Measurements from ENCODE around the gene AHR.

AHR gene

GRCh38 chr7:17298102-17298839 is at the start of gene AHR:
AHR (plus strand) TSS chr7:17298652; CDS start chr7:17299265, 613 bp downstream.
- intact Hi-C loops (cut with DNase I) = no loop called here
- DNase-seq = peak; percentile 88 to 99 (median 93)

- intact Hi-C loops (cut with DNase I) = no loop called here
- no peak for DNase-seq
Observed at GRCh38 chr7:17253885-17254284, 44.6 kb upstream of the AHR start.

- intact Hi-C loops (cut with DNase I) = no loop called here
- no peak for DNase-seq
Observed at GRCh38 chr7:17255926-17256325, 42.5 kb upstream of the AHR start.

GRCh38 chr7:17256375-17256774 is 42.1 kb upstream of the AHR start:
- intact Hi-C loops (cut with DNase I) = no loop called here
- no peak for DNase-seq

- intact Hi-C loops (cut with DNase I) = no loop called here
- no peak for DNase-seq
Observed at GRCh38 chr7:17266565-17266964, 31.9 kb upstream of the AHR start.

- no peak for DNase-seq
- intact Hi-C loops (cut with DNase I) = no loop called here
Observed at GRCh38 chr7:17269341-17270221, 28.9 kb upstream of the AHR start.

GRCh38 chr7:17274551-17275245 is 23.8 kb upstream of the AHR start:
- intact Hi-C loops (cut with DNase I) = no loop called here
- DNase-seq = no peak

GRCh38 chr7:17275749-17276671 is 22.4 kb upstream of the AHR start:
- no peak for DNase-seq
- intact Hi-C loops (cut with DNase I) = no loop called here

GRCh38 chr7:17279061-17279460 is 19.4 kb upstream of the AHR start:
- DNase-seq = no peak
- intact Hi-C loops (cut with DNase I) = no loop called here

- intact Hi-C loops (cut with DNase I) = no loop called here
- DNase-seq = no peak
Observed at GRCh38 chr7:17289074-17289645, 9.3 kb upstream of the AHR start.

- DNase-seq = no peak
- intact Hi-C loops (cut with DNase I) = no loop called here
Observed at GRCh38 chr7:17292843-17293242, 5.6 kb upstream of the AHR start.

GRCh38 chr7:17293481-17293880 is 5.0 kb upstream of the AHR start:
- intact Hi-C loops (cut with DNase I) = no loop called here
- no peak for DNase-seq

- intact Hi-C loops (cut with DNase I) = no loop called here
Observed at GRCh38 chr7:17297243-17297642, 1.2 kb upstream of the AHR start.

GRCh38 chr7:17298840-17299482 is 509 bp downstream of the AHR start:
- intact Hi-C loops (cut with DNase I) = no loop called here
- DNase-seq = peak; percentile 22 to 89 (median 40)

More at GRCh38 chr7:17297243-17297642, 1.2 kb upstream of the AHR start:
- no peak for DNase-seq

GRCh38 chr7:17299483-17299991 is 1.1 kb downstream of the AHR start:
- intact Hi-C loops (cut with DNase I) = no loop called here

GRCh38 chr7:17300012-17300411 is 1.6 kb downstream of the AHR start:
- no peak for DNase-seq
- intact Hi-C loops (cut with DNase I) = loop anchor here (2.0 to 10.0 kb wide), 3 partner anchors 155 to 347 kb away; no protein-coding TSS in a partner anchor

More at GRCh38 chr7:17299483-17299991, 1.1 kb downstream of the AHR start:
- DNase-seq = no peak

- DNase-seq = no peak
Observed at GRCh38 chr7:17300437-17300836, 2.0 kb downstream of the AHR start.

More at GRCh38 chr7:17300437-17300836, 2.0 kb downstream of the AHR start:
- intact Hi-C loops (cut with DNase I) = loop anchor here (2.0 to 10.0 kb wide), 3 partner anchors 156 to 347 kb away; no protein-coding TSS in a partner anchor
